Measurements from ENCODE around the gene STYK1.
"Not testable (repeated sequence)": the region's sequence is repeated elsewhere in the genome, so short reads cannot be mapped to it uniquely, and the experiment has no call there.

Gene STYK1

DNA sequence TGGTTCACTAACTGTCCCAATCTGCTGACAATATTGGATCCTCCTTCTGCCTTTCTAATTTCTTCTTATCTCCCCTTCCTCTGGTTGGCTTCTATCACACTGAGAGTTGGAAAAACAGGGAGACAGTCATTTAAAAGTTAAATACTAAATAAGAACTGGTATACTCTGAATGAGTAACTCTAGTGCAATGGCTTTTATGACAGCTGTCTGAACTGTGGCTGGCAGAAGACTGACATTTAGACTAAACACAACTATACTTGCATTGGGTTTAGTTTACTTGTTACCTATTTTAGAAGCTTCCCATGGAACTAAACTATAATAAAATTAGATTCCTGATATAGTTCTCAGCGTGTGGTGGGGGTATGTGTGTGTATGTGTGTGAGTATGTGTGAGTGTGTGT is 52.6 kb downstream of the STYK1 start:
- FAIRE-seq = no peak
- no peak for TF ChIP-seq POLR2A (IDR thresholded peaks at IDR 0.05; ENCODE audit: low read depth, low read length)
- DNase-seq (ENCODE audit: insufficient read length, low spot score) = no peak

GRCh38 chr12:10620078-10620779 is 53.6 kb downstream of the STYK1 start:
- FAIRE-seq (no peak), DNase-seq (ENCODE audit: insufficient read length, low spot score) (no peak)
- no peak for TF ChIP-seq POLR2A (IDR thresholded peaks at IDR 0.05; ENCODE audit: low read depth, low read length)

- DNase-seq (ENCODE audit: insufficient read length, low spot score) (peak; percentile 30), FAIRE-seq (peak; percentile 99)
- TF ChIP-seq POLR2A (IDR thresholded peaks at IDR 0.05; ENCODE audit: low read depth, low read length) = no peak
Measured at GRCh38 chr12:10618338-10618987, 55.4 kb downstream of the STYK1 start.

- FAIRE-seq (peak; percentile 23), DNase-seq (ENCODE audit: insufficient read length, low spot score) (no peak)
- TF ChIP-seq POLR2A (IDR thresholded peaks at IDR 0.05; ENCODE audit: low read depth, low read length) = no peak
Measured at GRCh38 chr12:10617863-10618262, 56.0 kb downstream of the STYK1 start.

- FAIRE-seq = no peak
- DNase-seq (ENCODE audit: insufficient read length, low spot score) = no peak
- no peak for TF ChIP-seq POLR2A (IDR thresholded peaks at IDR 0.05; ENCODE audit: low read depth, low read length)
Measured at GRCh38 chr12:10615532-10615931, 58.3 kb downstream of the STYK1 start.

DNA sequence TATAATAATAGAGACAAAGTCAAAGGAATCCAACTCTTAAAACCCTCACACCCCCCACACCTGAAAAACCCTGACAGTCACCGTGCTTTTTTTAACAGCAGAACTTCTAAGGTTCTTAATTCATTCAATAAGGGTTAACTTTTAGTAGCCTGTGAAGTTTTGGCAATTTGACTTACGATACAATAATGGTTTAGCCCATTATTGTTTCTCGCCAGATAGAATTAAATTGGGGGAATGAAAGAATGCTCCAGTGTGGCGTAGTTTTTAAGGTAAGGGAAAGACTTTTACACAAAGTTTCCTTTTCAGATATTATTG is 59.8 kb downstream of the STYK1 start:
- TF ChIP-seq POLR2A (IDR thresholded peaks at IDR 0.05; ENCODE audit: low read depth, low read length) = no peak
- peak; percentile 27 for FAIRE-seq
- DNase-seq (ENCODE audit: insufficient read length, low spot score) = no peak

DNA sequence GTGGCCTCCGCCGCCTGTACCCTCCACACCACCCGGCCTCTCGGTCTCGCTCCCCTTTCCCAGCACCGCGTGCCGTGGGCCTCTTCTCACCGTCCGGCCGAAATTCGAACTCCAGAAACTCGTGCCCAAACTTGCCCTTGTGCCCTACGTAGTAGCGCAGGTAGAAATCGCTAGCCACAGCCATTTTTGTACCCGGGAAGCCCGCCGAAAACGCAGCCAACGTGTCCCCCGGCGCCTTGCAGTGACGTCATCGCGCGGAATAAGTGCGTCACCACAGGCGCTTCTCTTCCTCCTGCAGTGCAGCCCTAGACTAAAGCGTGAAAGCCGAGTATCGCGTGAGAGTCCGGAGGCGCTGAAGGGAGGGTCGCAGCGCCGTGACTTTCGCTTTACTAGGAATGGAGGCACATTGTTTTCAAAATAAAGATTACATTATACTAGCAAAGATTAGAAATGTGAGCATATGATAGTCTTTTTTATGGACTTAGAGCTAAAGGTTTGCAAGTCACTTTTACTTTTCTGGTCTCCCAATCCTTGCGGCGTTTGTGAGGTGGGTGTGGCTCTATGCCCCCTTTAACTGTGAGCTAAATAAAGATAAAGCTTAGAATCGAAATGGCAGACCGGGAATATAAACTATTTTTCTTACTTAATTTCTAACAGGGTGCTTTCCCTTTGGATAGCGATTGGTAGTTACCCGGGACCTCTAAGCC is 60.4 kb downstream of the STYK1 start, which contains the start of gene MAGOHB:
Gene MAGOHB, minus strand, starts transcription at position 261 of the 707 bp plus-strand sequence. Its CDS starts 77 bp downstream, at position 184.
- TF ChIP-seq POLR2A (IDR thresholded peaks at IDR 0.05; ENCODE audit: low read depth, low read length) = peak; percentile 70
- DNase-seq (ENCODE audit: insufficient read length, low spot score) (peak; percentile 67), FAIRE-seq (peak; percentile 96)

GRCh38 chr12:10612984-10613348 is 60.9 kb downstream of the STYK1 start:
- no peak for TF ChIP-seq POLR2A (IDR thresholded peaks at IDR 0.05; ENCODE audit: low read depth, low read length)

DNA sequence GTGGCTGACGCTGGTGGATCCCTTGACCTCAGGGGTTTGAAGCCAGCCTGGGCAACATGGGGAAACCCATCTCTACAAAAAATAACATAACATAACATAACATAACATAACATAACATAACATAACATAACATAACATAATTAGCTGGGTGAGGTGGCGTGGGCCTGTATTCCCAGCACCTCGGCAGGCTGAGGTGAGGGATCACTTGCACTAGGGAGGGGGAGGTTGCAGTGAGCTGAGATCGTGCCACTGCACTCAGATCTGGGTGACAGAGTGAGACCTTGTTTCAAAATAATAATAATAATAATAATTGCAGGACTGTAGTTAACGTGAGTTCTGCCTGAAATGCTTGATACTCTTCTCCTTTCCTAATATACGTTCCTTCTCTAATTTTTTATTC is 61.7 kb downstream of the STYK1 start:
- no peak for TF ChIP-seq POLR2A (IDR thresholded peaks at IDR 0.05; ENCODE audit: low read depth, low read length)
- no peak for DNase-seq (ENCODE audit: insufficient read length, low spot score)
- FAIRE-seq = peak; percentile 38

More at GRCh38 chr12:10612984-10613348, 60.9 kb downstream of the STYK1 start:
- FAIRE-seq = no peak
- DNase-seq (ENCODE audit: insufficient read length, low spot score) = no peak

DNA sequence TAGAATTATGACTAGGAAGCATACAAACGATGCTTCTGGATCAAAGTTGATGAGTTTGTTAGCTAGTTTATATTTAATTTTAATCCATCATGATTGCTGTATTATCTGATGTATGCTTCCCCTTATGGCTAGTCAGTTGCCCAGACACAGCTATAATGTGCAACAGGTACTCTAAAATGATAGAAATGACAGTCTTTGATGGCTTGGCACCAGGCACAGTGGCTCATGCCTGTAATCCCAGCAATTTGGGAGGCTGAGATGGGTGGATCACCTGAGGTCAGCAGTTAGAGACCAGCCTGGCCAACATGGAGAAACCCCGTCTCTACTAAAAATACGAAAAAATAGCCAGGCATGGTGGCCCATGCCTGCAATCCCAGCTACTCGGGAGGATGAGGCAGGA is 62.6 kb downstream of the STYK1 start:
- DNase-seq (ENCODE audit: insufficient read length, low spot score); FAIRE-seq: not testable (repeated sequence)

DNA sequence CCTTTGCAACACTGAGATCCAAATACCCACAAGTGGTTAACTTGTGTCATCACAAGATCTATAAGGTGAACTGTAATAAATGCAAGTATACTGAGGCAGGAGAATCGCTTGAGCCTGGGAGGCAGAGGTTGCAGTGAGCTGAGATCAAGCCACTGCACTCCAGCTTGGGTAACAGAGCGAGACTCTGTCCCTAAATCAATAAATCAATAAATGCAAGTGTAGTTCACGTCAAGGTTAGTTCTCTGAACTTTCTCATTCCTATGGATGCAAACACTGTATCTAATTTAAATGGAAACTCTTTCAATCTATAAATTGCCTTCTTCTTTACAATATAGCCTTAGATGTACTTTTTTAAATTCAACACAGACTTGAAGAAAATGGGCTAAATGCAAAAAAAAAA is 63.7 kb downstream of the STYK1 start:
- DNase-seq (ENCODE audit: insufficient read length, low spot score) (no peak), FAIRE-seq (no peak)
- no peak for TF ChIP-seq POLR2A (IDR thresholded peaks at IDR 0.05; ENCODE audit: low read depth, low read length)

- TF ChIP-seq POLR2A (IDR thresholded peaks at IDR 0.05; ENCODE audit: low read depth, low read length) = no peak
- FAIRE-seq = no peak
- DNase-seq (ENCODE audit: insufficient read length, low spot score) = no peak
Measured at GRCh38 chr12:10607885-10608458, 65.9 kb downstream of the STYK1 start.

GRCh38 chr12:10601860-10602259 is 72.0 kb downstream of the STYK1 start:
- no peak for TF ChIP-seq POLR2A (IDR thresholded peaks at IDR 0.05; ENCODE audit: low read depth, low read length)
- FAIRE-seq (no peak), DNase-seq (ENCODE audit: insufficient read length, low spot score) (no peak)

GRCh38 chr12:10600988-10601387 is 72.9 kb downstream of the STYK1 start:
- no peak for TF ChIP-seq POLR2A (IDR thresholded peaks at IDR 0.05; ENCODE audit: low read depth, low read length)
- DNase-seq (ENCODE audit: insufficient read length, low spot score) = no peak
- FAIRE-seq = peak; percentile 38
